Measurements from ENCODE around the gene YLPM1. TPM values are rescaled to one million over a fixed set of nuclear protein-coding genes. Genes with fewer than 3 reads are reported as not detected.
A peak's percentile ranks its signal among the peaks of the same experiment; 100 is the strongest.

Gene YLPM1
- total and polyA plus RNA-seq, 2 donors (not counting 1 experiment from before 2014, with no cell fraction given), result 22.4 to 116 TPM

GRCh38 chr14:74835645-74836250, 72.6 kb downstream of the YLPM1 start:
- ChIA-PET CTCF (interaction anchor here (0.7 to 6.4 kb wide), 7 partner anchors 13 to 227 kb away, joined by 3 to 54 read pairs (median 4); no protein-coding TSS in a partner anchor), POLR2A (interaction anchor here (0.6 to 1.0 kb wide), 3 partner anchors 72 to 1698 kb away, joined by 3 to 4 read pairs (median 4); partner anchors contain the start of gene YLPM1)
- H3K4me2 ChIP-seq (replicated peaks; ENCODE audit: low read depth, low read length, poor library complexity, severe bottlenecking), result peak overlapping the region; percentile 53
- peak overlapping the region in 2 of 5 experiments; percentile 0 to 7 for H3K4me3 ChIP-seq (ENCODE audit: control extremely low read depth in 1 of 5, extremely low read depth in 1 of 5, insufficient read depth in 1 of 5, low read depth in 2 of 5, low read length in 4 of 5)
- TF ChIP-seq EZH2 (IDR thresholded peaks at IDR 0.05; ENCODE audit: borderline replicate concordance, insufficient read depth, low read depth, low read length, poor library complexity, severe bottlenecking), result no peak
- no peak for TF ChIP-seq CTCF (IDR thresholded peaks at IDR 0.05)
- H4K20me1 ChIP-seq (ENCODE audit: control insufficient read depth, insufficient read depth, low read length, poor library complexity, severe bottlenecking), result no peaks in the 10 kb centered on the region
- no peaks in the 10 kb centered on the region for H3K9me3 Mint-ChIP-seq (ENCODE audit: insufficient read depth)
- peaks cover 56% of the 10 kb centered on the region for H3K4me1 Mint-ChIP-seq
- peak; percentile 61 for DNase-seq
- H3K27me3 Mint-ChIP-seq, result no peaks in the 10 kb centered on the region
- H3K27ac ChIP-seq (ENCODE audit: low read length in 2 of 2), result peak overlapping the region; percentile 69 to 85
- H3K4me3 Mint-ChIP-seq, result peak overlapping the region; percentile 76
- H2AFZ ChIP-seq (ENCODE audit: insufficient read depth, low read depth, low read length, poor library complexity, severe bottlenecking), result peak overlapping the region; percentile 75
- peak overlapping the region; percentile 6 for H3K9ac ChIP-seq (ENCODE audit: low read length)
- H3K27ac Mint-ChIP-seq, result peak overlapping the region; percentile 87
- 10% methylated on average over 3 of the region's 7 CpGs for WGBS (ENCODE audit: insufficient coverage)
- H3K79me2 ChIP-seq (ENCODE audit: control insufficient read depth, insufficient read depth, low read length), result no peaks in the 10 kb centered on the region
- intact Hi-C loops (cut with micrococcal nuclease), result no loop called here
- no peaks in the 10 kb centered on the region for H3K9me3 ChIP-seq (ENCODE audit: control extremely low read depth in 1 of 3, control insufficient read depth in 2 of 3, insufficient read depth in 1 of 3, low read length in 2 of 3)
- peaks cover 7 to 13% of the 10 kb centered on the region in 2 experiments for H3K36me3 ChIP-seq (replicated peaks in 1 of 2; ENCODE audit: control extremely low read depth in 1 of 2, control insufficient read depth in 1 of 2, extremely low read depth in 1 of 2, insufficient read depth in 2 of 2, low read length in 1 of 2)
- H3K27me3 ChIP-seq (replicated peaks in 1 of 4; ENCODE audit: control extremely low read depth in 1 of 4, control insufficient read depth in 3 of 4, insufficient read depth in 4 of 4, low read length in 3 of 4), result no peaks in the 10 kb centered on the region
- peak; percentile 64 for ATAC-seq (ENCODE audit: low read depth)
- H3K4me1 ChIP-seq (ENCODE audit: control insufficient read depth in 2 of 2, insufficient read depth in 2 of 2, low read length in 2 of 2), result peaks cover 50% of the 10 kb centered on the region in 2 donors

Measured in B cell (primary cell).